Chondrocyte (in vitro differentiated cells): Measurements from ENCODE around the gene ABI3BP. TPM values are rescaled to one million over a fixed set of nuclear protein-coding genes. Genes with fewer than 3 reads are reported as not detected.

Experiments
- DNase-seq: peaks from one replicate; pipeline ENCODE4 v3.0.0; 2021; ENCODE audit warnings: mixed read lengths, low spot score
- H3K27ac Mint-ChIP-seq: one replicate; pipeline ENCODE4 v1.8.0; 2021; ENCODE audit warnings: mild to moderate bottlenecking, moderate library complexity, mixed read lengths; ENCODE audit not compliant: unreplicated experiment
- H3K27me3 Mint-ChIP-seq: 2 replicates; pipeline ENCODE4 v1.8.0; 2021; ENCODE audit warnings: low read depth, mixed read lengths
- H3K36me3 Mint-ChIP-seq: 2 replicates; pipeline ENCODE4 v1.8.0; 2021; ENCODE audit warnings: low read depth, mixed read lengths
- H3K4me1 Mint-ChIP-seq: 2 replicates; pipeline ENCODE4 v1.8.0; 2021; ENCODE audit warnings: low read depth, mild to moderate bottlenecking, mixed read lengths
- H3K4me3 Mint-ChIP-seq: one replicate; pipeline ENCODE4 v1.8.0; 2021; ENCODE audit warnings: mild to moderate bottlenecking, moderate library complexity, mixed read lengths; ENCODE audit not compliant: unreplicated experiment
- H3K9me3 Mint-ChIP-seq: 2 replicates; pipeline ENCODE4 v1.8.0; 2021; ENCODE audit warnings: low read depth, mixed read lengths
- total RNA-seq: library from RNA; stranded (reverse); gene quantifications from 3 replicates; pipeline ENCODE4 v1.2.1, GENCODE V29; 2021
- TF ChIP-seq, protein P1 (sequence below): fragments of 200-600 bp; sonication (generic); IDR thresholded peaks from 2 replicates; pipeline ENCODE4 v1.5.0; 2021; ENCODE audit warnings: antibody characterized with exemption, mild to moderate bottlenecking, moderate library complexity

The ABI3BP gene
- total RNA-seq, 1 donor from 2014 or later: 10.2 TPM

DNA sequence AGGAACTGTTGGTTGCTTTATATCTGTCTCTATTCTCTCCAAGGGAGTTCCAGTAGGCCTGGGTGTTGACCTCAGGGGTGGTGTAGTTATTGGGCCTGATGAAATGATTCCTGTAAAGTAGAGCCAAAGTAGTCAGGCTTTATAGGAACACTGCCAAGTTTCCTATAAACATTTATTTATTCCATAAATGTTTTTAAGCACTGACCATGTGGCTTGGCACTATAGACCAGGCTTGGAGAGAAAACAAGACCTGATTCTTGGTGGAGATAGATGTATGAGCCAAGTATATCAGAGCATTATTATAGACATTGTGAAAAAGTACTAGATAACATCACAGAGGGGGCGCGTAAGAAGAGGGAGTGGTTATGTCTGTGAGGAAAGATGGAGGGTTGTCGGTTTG, 218.0 kb downstream of the ABI3BP start:
- TF ChIP-seq, protein P1, sequence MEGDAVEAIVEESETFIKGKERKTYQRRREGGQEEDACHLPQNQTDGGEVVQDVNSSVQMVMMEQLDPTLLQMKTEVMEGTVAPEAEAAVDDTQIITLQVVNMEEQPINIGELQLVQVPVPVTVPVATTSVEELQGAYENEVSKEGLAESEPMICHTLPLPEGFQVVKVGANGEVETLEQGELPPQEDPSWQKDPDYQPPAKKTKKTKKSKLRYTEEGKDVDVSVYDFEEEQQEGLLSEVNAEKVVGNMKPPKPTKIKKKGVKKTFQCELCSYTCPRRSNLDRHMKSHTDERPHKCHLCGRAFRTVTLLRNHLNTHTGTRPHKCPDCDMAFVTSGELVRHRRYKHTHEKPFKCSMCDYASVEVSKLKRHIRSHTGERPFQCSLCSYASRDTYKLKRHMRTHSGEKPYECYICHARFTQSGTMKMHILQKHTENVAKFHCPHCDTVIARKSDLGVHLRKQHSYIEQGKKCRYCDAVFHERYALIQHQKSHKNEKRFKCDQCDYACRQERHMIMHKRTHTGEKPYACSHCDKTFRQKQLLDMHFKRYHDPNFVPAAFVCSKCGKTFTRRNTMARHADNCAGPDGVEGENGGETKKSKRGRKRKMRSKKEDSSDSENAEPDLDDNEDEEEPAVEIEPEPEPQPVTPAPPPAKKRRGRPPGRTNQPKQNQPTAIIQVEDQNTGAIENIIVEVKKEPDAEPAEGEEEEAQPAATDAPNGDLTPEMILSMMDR: no peak
- H3K9me3 Mint-ChIP-seq: peaks cover 2% of the 10 kb centered on the region
- DNase-seq: no peak
- H3K4me3 Mint-ChIP-seq: no peak overlapping the region
- no peak overlapping the region for H3K27ac Mint-ChIP-seq
- H3K4me1 Mint-ChIP-seq: peaks cover 13% of the 10 kb centered on the region
- H3K27me3 Mint-ChIP-seq: no peaks in the 10 kb centered on the region
- peaks cover 2% of the 10 kb centered on the region for H3K36me3 Mint-ChIP-seq

DNA sequence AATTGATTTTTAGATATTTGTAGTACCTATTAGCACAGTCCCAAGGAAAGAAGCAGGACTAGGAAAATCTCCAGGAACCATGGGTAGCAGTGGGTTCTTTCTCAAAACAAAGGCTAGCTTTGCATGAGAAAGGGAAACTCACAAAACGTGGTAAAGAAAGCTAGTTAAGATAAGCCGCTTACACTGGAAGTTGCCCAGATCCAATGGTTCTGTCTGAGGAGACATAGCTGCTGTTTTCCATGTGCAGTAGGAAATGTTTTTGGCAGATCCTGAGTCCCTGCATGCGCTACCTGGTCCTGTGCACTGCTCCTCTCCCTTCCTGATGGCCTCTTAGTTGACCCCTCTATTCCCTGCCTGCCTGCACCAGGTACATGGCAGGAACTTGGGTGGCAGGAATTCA, 223.5 kb downstream of the ABI3BP start:
- TF ChIP-seq, protein P1: no peak
- Mint-ChIP-seq H3K36me3 (peaks cover 3% of the 10 kb centered on the region), H3K4me3 (no peak overlapping the region), H3K27ac (no peak overlapping the region), H3K27me3 (no peaks in the 10 kb centered on the region), H3K4me1 (no peaks in the 10 kb centered on the region), H3K9me3 (peaks cover 2% of the 10 kb centered on the region)
- DNase-seq: no peak

DNA sequence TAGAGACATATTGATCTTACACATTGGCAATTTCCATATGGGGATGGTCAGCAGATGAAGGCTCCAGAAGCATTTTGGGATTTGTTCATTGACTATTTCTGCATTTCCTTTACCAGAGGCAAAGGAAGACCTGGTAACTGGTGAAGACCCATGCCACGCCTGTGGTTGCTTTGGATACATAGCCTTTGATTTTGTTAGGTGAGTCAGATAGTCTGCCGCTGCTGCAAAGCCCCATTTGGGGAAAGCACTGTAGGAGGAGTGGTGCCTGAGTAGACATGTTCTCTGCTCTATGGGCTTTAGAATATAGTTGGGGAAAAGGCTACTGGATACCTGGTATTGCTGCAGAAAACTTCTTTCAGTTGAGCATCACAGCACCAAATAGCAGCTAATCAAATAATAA, 227.2 kb downstream of the ABI3BP start:
- H3K36me3 Mint-ChIP-seq: peaks cover 4% of the 10 kb centered on the region
- no peak overlapping the region for H3K4me3 Mint-ChIP-seq
- no peak for DNase-seq
- no peaks in the 10 kb centered on the region for H3K4me1 Mint-ChIP-seq
- H3K27me3 Mint-ChIP-seq: no peaks in the 10 kb centered on the region
- no peak overlapping the region for H3K27ac Mint-ChIP-seq
- TF ChIP-seq, protein P1: no peak
- H3K9me3 Mint-ChIP-seq: no peaks in the 10 kb centered on the region

DNA sequence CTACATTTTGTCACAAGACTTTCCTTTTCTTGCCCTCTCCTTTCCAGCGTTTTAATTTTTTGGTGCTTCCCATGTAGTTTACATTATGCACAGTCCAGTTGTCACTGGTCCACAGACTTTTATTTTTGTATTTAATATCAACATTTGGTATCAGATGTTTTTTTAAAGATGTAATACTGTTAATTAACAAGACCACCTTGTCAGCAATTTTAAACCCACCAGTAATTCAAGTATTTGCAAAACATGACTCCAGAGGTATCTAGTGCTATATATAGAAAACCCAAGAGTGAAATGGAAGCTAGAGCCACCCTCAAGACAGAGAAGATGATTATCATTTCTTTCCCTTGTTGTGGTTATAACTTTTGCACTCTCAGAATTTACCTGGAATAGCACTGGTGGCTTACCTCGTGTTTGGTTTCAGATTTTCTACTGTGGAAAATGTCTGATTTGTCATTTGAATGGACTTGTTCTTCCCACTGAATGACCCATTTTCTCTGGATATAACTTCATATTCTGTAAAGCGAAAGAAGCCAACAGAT, 227.7 kb downstream of the ABI3BP start:
- DNase-seq: no peak
- TF ChIP-seq, protein P1: no peak
- Mint-ChIP-seq H3K9me3 (no peaks in the 10 kb centered on the region), H3K4me3 (no peak overlapping the region), H3K4me1 (no peaks in the 10 kb centered on the region), H3K27ac (no peak overlapping the region), H3K27me3 (no peaks in the 10 kb centered on the region), H3K36me3 (peaks cover 4% of the 10 kb centered on the region)

DNA sequence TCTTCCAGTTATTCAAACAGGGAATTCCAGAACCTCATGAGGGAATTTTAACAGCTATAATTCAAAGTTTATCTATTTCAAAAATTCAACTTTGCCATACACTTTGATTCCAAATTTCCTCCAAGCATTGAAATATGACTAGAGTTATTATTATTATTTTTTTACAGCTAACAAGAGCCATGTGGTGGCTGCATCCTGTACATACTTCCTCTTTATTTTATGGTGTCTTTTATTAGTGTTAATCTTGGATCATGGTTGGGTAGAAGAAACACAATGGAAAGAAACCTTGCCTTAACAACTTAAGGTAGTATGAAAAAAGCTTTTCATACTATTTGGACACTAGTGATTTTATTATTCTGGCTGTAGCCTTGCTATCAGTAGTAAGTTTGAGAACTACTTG, 231.3 kb downstream of the ABI3BP start:
- Mint-ChIP-seq H3K27me3 (no peaks in the 10 kb centered on the region), H3K9me3 (no peaks in the 10 kb centered on the region), H3K36me3 (peaks cover 3% of the 10 kb centered on the region), H3K4me3 (no peak overlapping the region), H3K27ac (no peak overlapping the region), H3K4me1 (peaks cover 12% of the 10 kb centered on the region)
- DNase-seq: no peak
- TF ChIP-seq, protein P1: no peak
